Measurements from ENCODE around the gene PPP1R15A. TPM values are rescaled to one million over a fixed set of nuclear protein-coding genes. Genes with fewer than 3 reads are reported as not detected.

PPP1R15A gene
- total and polyA plus RNA-seq, 4 donors: 5.6 to 52.5 (median 11.3) TPM

DNA sequence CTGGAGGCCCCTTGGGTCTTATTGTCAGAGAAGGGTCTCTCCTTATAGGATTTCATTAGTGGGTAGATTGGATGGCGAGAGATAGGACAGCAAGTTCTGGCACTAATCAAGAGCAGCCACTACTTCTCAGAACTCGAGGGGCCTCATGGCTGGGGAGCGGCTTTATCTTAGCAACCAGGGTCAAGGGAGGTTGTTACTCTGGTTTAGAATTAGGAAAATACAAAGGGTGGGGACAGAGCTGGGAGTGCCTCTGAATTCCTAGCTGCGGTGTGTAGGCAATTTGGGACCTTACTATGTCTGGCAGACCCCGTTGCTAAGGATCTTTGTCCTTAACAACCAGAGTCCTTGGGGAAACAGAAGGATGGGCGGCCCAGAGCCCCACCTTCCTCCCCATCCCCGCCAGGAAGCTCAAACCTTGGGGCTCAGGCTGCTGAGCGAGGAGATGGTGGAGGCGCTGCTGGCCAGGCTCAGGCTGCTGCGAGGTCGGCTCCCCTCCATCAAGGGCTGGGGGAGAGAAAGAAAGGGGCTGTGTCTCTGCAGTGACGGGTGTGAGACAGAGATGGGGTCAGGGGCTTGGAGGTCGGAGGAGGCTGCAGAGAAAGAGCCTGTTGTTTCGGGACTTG lies 5.0 kb upstream of the PPP1R15A start:
- Histone ChIP-seq H3K36me3 (ENCODE audit: control insufficient read depth in 4 of 4, insufficient read depth in 3 of 4, low read depth in 1 of 4, low read length in 3 of 4) (peaks cover 0 to 6% (median 0%) of the 10 kb centered on the region in 4 donors), H3K27me3 (ENCODE audit: control insufficient read depth in 4 of 4, insufficient read depth in 4 of 4, low read length in 3 of 4) (no peaks in the 10 kb centered on the region), H3K4me3 (ENCODE audit: low read depth in 1 of 3, low read length in 3 of 3) (peak overlapping the region; percentile 55 to 71 (median 67)), H3K4me1 (ENCODE audit: control insufficient read depth in 4 of 4, insufficient read depth in 4 of 4, low read length in 3 of 4) (peaks cover 5 to 9% (median 6%) of the 10 kb centered on the region in 4 donors), H3K9ac (ENCODE audit: low read depth in 1 of 2, low read length in 2 of 2) (peak overlapping the region in 1 of 2 donors; percentile 89), H3K27ac (ENCODE audit: low read depth in 1 of 2, low read length in 2 of 2) (peak overlapping the region; percentile 94 to 95), H3K9me3 (ENCODE audit: control insufficient read depth in 4 of 4, low read length in 3 of 4) (no peaks in the 10 kb centered on the region)
- DNase-seq (ENCODE audit: low spot score): peak; percentile 57
- 72% methylated on average over 14 of the region's 14 CpGs for WGBS
- no peak for TF ChIP-seq TAF1 (conservative IDR thresholded peaks at IDR 0.05)
- TF ChIP-seq, protein P1, sequence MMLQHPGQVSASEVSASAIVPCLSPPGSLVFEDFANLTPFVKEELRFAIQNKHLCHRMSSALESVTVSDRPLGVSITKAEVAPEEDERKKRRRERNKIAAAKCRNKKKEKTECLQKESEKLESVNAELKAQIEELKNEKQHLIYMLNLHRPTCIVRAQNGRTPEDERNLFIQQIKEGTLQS (IDR thresholded peaks at IDR 0.05): no peak
- TF ChIP-seq, protein P2, sequence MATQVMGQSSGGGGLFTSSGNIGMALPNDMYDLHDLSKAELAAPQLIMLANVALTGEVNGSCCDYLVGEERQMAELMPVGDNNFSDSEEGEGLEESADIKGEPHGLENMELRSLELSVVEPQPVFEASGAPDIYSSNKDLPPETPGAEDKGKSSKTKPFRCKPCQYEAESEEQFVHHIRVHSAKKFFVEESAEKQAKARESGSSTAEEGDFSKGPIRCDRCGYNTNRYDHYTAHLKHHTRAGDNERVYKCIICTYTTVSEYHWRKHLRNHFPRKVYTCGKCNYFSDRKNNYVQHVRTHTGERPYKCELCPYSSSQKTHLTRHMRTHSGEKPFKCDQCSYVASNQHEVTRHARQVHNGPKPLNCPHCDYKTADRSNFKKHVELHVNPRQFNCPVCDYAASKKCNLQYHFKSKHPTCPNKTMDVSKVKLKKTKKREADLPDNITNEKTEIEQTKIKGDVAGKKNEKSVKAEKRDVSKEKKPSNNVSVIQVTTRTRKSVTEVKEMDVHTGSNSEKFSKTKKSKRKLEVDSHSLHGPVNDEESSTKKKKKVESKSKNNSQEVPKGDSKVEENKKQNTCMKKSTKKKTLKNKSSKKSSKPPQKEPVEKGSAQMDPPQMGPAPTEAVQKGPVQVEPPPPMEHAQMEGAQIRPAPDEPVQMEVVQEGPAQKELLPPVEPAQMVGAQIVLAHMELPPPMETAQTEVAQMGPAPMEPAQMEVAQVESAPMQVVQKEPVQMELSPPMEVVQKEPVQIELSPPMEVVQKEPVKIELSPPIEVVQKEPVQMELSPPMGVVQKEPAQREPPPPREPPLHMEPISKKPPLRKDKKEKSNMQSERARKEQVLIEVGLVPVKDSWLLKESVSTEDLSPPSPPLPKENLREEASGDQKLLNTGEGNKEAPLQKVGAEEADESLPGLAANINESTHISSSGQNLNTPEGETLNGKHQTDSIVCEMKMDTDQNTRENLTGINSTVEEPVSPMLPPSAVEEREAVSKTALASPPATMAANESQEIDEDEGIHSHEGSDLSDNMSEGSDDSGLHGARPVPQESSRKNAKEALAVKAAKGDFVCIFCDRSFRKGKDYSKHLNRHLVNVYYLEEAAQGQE (IDR thresholded peaks at IDR 0.05): no peak
- TF ChIP-seq FOXA1 (IDR thresholded peaks at IDR 0.05): no peak
- TF ChIP-seq, protein P3, sequence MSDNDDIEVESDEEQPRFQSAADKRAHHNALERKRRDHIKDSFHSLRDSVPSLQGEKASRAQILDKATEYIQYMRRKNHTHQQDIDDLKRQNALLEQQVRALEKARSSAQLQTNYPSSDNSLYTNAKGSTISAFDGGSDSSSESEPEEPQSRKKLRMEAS (IDR thresholded peaks at IDR 0.05): no peak
- no peak for TF ChIP-seq HNF4A (conservative IDR thresholded peaks at IDR 0.05)
- TF ChIP-seq EGR1 (IDR thresholded peaks at IDR 0.05; ENCODE audit: low read depth in 2 of 2): no peak
- no peak for TF ChIP-seq FOXA2 (IDR thresholded peaks at IDR 0.05)
- no peak for TF ChIP-seq SP1 (IDR thresholded peaks at IDR 0.05)
- TF ChIP-seq JUND (IDR thresholded peaks at IDR 0.05): no peak
- TF ChIP-seq NR2F2 (IDR thresholded peaks at IDR 0.05): no peak
- no peak for TF ChIP-seq RXRA (IDR thresholded peaks at IDR 0.05)
- no peak for TF ChIP-seq GABPA (IDR thresholded peaks at IDR 0.05 in 1 of 2, conservative IDR thresholded peaks at IDR 0.05 in 1 of 2)

DNA sequence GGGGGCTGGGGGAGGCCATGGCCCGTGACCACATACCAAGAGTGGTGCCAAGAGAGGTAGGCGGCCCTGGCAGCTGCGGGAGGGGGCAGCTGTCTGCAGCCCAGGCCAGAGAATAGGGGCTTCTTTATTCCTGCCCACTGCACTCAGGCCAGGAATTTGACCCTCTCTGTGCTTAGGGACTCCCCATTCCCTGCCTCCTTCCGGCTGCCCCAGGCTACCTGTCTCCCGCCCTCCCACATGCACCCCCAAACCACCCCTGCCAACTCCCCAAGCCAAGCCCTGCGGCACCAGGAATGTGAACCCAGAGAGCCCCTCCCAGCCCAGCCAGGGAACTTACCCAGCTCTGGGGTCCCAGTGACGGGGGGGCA lies 4.5 kb upstream of the PPP1R15A start:
- 36% methylated on average over 7 of the region's 7 CpGs for WGBS

More for the DNA sequence above, 4.5 kb upstream of the PPP1R15A start:
- peaks cover 5 to 9% (median 6%) of the 10 kb centered on the region in 4 donors for H3K4me1 ChIP-seq (ENCODE audit: control insufficient read depth in 4 of 4, insufficient read depth in 4 of 4, low read length in 3 of 4)
- H3K36me3 ChIP-seq (ENCODE audit: control insufficient read depth in 4 of 4, insufficient read depth in 3 of 4, low read depth in 1 of 4, low read length in 3 of 4): peaks cover 0 to 6% (median 0%) of the 10 kb centered on the region in 4 donors
- H3K9ac ChIP-seq (ENCODE audit: low read depth in 1 of 2, low read length in 2 of 2): peak overlapping the region; percentile 83 to 89
- no peaks in the 10 kb centered on the region for H3K27me3 ChIP-seq (ENCODE audit: control insufficient read depth in 4 of 4, insufficient read depth in 4 of 4, low read length in 3 of 4)
- peak overlapping the region; percentile 55 to 71 (median 67) for H3K4me3 ChIP-seq (ENCODE audit: low read depth in 1 of 3, low read length in 3 of 3)
- TF ChIP-seq, protein P2 (IDR thresholded peaks at IDR 0.05): no peak
- TF ChIP-seq TAF1 (conservative IDR thresholded peaks at IDR 0.05) (no peak), JUND (IDR thresholded peaks at IDR 0.05) (no peak)
- TF ChIP-seq, protein P3 (IDR thresholded peaks at IDR 0.05): no peak
- TF ChIP-seq, protein P4, sequence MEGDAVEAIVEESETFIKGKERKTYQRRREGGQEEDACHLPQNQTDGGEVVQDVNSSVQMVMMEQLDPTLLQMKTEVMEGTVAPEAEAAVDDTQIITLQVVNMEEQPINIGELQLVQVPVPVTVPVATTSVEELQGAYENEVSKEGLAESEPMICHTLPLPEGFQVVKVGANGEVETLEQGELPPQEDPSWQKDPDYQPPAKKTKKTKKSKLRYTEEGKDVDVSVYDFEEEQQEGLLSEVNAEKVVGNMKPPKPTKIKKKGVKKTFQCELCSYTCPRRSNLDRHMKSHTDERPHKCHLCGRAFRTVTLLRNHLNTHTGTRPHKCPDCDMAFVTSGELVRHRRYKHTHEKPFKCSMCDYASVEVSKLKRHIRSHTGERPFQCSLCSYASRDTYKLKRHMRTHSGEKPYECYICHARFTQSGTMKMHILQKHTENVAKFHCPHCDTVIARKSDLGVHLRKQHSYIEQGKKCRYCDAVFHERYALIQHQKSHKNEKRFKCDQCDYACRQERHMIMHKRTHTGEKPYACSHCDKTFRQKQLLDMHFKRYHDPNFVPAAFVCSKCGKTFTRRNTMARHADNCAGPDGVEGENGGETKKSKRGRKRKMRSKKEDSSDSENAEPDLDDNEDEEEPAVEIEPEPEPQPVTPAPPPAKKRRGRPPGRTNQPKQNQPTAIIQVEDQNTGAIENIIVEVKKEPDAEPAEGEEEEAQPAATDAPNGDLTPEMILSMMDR (IDR thresholded peaks at IDR 0.05; ENCODE audit: low read depth, low read length, missing input control): no peak
- peak overlapping the region; percentile 94 to 95 for H3K27ac ChIP-seq (ENCODE audit: low read depth in 1 of 2, low read length in 2 of 2)
- H3K9me3 ChIP-seq (ENCODE audit: control insufficient read depth in 4 of 4, low read length in 3 of 4): no peaks in the 10 kb centered on the region
- no peak for DNase-seq (ENCODE audit: low spot score)

Measured in liver (tissue), 9 donors.